ENCODE data around the gene CHD6. TPM values are rescaled to one million over a fixed set of nuclear protein-coding genes. Genes with fewer than 3 reads are reported as not detected.

Gene CHD6
- total and polyA plus RNA-seq, 7 experiments from 2014 or later: 46.3 to 132 (median 94.6) TPM

GRCh38 chr20:41363601-41364000, 254.6 kb downstream of the CHD6 start:
- H3K27ac Mint-ChIP-seq: no peak overlapping the region
- ChIA-PET CTCF (no interaction called here), POLR2A (no interaction called here)
- H3K4me3 Mint-ChIP-seq: no peak overlapping the region
- peaks cover 21 to 28% (median 27%) of the 10 kb centered on the region in 5 donors for H3K27me3 Mint-ChIP-seq
- H3K27ac ChIP-seq (ENCODE audit: low read depth, low read length): no peak overlapping the region
- intact Hi-C loops (cut with micrococcal nuclease): no loop called here
- no peaks in the 10 kb centered on the region for H3K27me3 ChIP-seq (ENCODE audit: control insufficient read depth in 2 of 2, insufficient read depth in 2 of 2, low read length in 2 of 2)
- peaks cover 0 to 3% (median 0%) of the 10 kb centered on the region in 11 donors for H3K9me3 Mint-ChIP-seq
- no peaks in the 10 kb centered on the region for H3K36me3 ChIP-seq (ENCODE audit: control insufficient read depth in 2 of 3, insufficient read depth in 3 of 3, low read length in 3 of 3)
- H3K4me3 ChIP-seq (ENCODE audit: low read length): no peak overlapping the region
- ATAC-seq (no peak), DNase-seq (no peak)
- no peaks in the 10 kb centered on the region for H3K9me3 ChIP-seq (ENCODE audit: control insufficient read depth in 2 of 3, low read length in 3 of 3)
- H3K4me1 Mint-ChIP-seq: peaks cover 3 to 11% (median 9%) of the 10 kb centered on the region in 7 donors
- H3K4me1 ChIP-seq (ENCODE audit: control insufficient read depth in 2 of 2, insufficient read depth in 2 of 2, low read length in 2 of 2): no peaks in the 10 kb centered on the region
- H3K36me3 Mint-ChIP-seq: no peaks in the 10 kb centered on the region

GRCh38 chr20:41362748-41363140, 255.4 kb downstream of the CHD6 start:
- intact Hi-C loops (cut with micrococcal nuclease): no loop called here
- H3K4me3 ChIP-seq (ENCODE audit: low read length): no peak overlapping the region
- no peak overlapping the region for H3K4me3 Mint-ChIP-seq
- ChIA-PET CTCF (no interaction called here), POLR2A (no interaction called here)
- H3K4me1 Mint-ChIP-seq: peaks cover 3 to 11% (median 8%) of the 10 kb centered on the region in 7 donors
- no peaks in the 10 kb centered on the region for H3K27me3 ChIP-seq (ENCODE audit: control insufficient read depth in 2 of 2, insufficient read depth in 2 of 2, low read length in 2 of 2)
- H3K36me3 ChIP-seq (ENCODE audit: control insufficient read depth in 2 of 3, insufficient read depth in 3 of 3, low read length in 3 of 3): no peaks in the 10 kb centered on the region
- no peaks in the 10 kb centered on the region for H3K4me1 ChIP-seq (ENCODE audit: control insufficient read depth in 2 of 2, insufficient read depth in 2 of 2, low read length in 2 of 2)
- peaks cover 0 to 3% (median 0%) of the 10 kb centered on the region in 11 donors for H3K9me3 Mint-ChIP-seq
- H3K27me3 Mint-ChIP-seq: peaks cover 15 to 23% (median 20%) of the 10 kb centered on the region in 5 donors
- H3K27ac Mint-ChIP-seq: no peak overlapping the region
- ATAC-seq: no peak
- H3K9me3 ChIP-seq (ENCODE audit: control insufficient read depth in 2 of 3, low read length in 3 of 3): no peaks in the 10 kb centered on the region
- H3K27ac ChIP-seq (ENCODE audit: low read depth, low read length): no peak overlapping the region
- no peaks in the 10 kb centered on the region for H3K36me3 Mint-ChIP-seq
- no peak for DNase-seq

GRCh38 chr20:41361757-41362747, 256.1 kb downstream of the CHD6 start:
- intact Hi-C loops (cut with micrococcal nuclease): no loop called here
- peaks cover 0 to 2% (median 0%) of the 10 kb centered on the region in 11 donors for H3K9me3 Mint-ChIP-seq

GRCh38 chr20:41360831-41361756, 257.1 kb downstream of the CHD6 start:
- POLR2A ChIA-PET: interaction anchor here (0.6 kb wide), 1 partner anchor 188 kb away, joined by 3 read pairs; no protein-coding TSS in a partner anchor
- Histone ChIP-seq H3K36me3 (ENCODE audit: control insufficient read depth in 2 of 3, insufficient read depth in 3 of 3, low read length in 3 of 3) (no peaks in the 10 kb centered on the region), H3K9me3 (ENCODE audit: control insufficient read depth in 2 of 3, low read length in 3 of 3) (no peaks in the 10 kb centered on the region), H3K27me3 (ENCODE audit: control insufficient read depth in 2 of 2, insufficient read depth in 2 of 2, low read length in 2 of 2) (no peaks in the 10 kb centered on the region), H3K4me1 (ENCODE audit: control insufficient read depth in 2 of 2, insufficient read depth in 2 of 2, low read length in 2 of 2) (no peaks in the 10 kb centered on the region), H3K27ac (ENCODE audit: low read depth, low read length) (no peak overlapping the region), H3K4me3 (ENCODE audit: low read length) (no peak overlapping the region)
- Mint-ChIP-seq H3K36me3 (no peaks in the 10 kb centered on the region), H3K4me3 (no peak overlapping the region), H3K9me3 (peaks cover 0 to 2% (median 0%) of the 10 kb centered on the region in 11 donors), H3K4me1 (peaks cover 0 to 6% (median 0%) of the 10 kb centered on the region in 7 donors), H3K27me3 (peaks cover 7 to 14% (median 13%) of the 10 kb centered on the region in 5 donors), H3K27ac (no peak overlapping the region)
- CTCF ChIA-PET: no interaction called here
- ATAC-seq (no peak), DNase-seq (no peak)
- intact Hi-C loops (cut with micrococcal nuclease): no loop called here

More at GRCh38 chr20:41361757-41362747, 256.1 kb downstream of the CHD6 start:
- no peak for ATAC-seq
- Mint-ChIP-seq H3K27ac (no peak overlapping the region), H3K4me1 (peaks cover 0 to 6% (median under 1%) of the 10 kb centered on the region in 7 donors), H3K36me3 (no peaks in the 10 kb centered on the region), H3K4me3 (no peak overlapping the region), H3K27me3 (peaks cover 8 to 16% (median 13%) of the 10 kb centered on the region in 5 donors)
- no peak overlapping the region for H3K4me3 ChIP-seq (ENCODE audit: low read length)
- H3K27me3 ChIP-seq (ENCODE audit: control insufficient read depth in 2 of 2, insufficient read depth in 2 of 2, low read length in 2 of 2): no peaks in the 10 kb centered on the region
- no peaks in the 10 kb centered on the region for H3K4me1 ChIP-seq (ENCODE audit: control insufficient read depth in 2 of 2, insufficient read depth in 2 of 2, low read length in 2 of 2)
- CTCF ChIA-PET: no interaction called here
- DNase-seq: no peak
- no peaks in the 10 kb centered on the region for H3K36me3 ChIP-seq (ENCODE audit: control insufficient read depth in 2 of 3, insufficient read depth in 3 of 3, low read length in 3 of 3)
- no peak overlapping the region for H3K27ac ChIP-seq (ENCODE audit: low read depth, low read length)
- POLR2A ChIA-PET: no interaction called here
- no peaks in the 10 kb centered on the region for H3K9me3 ChIP-seq (ENCODE audit: control insufficient read depth in 2 of 3, low read length in 3 of 3)

- no peaks in the 10 kb centered on the region for H3K9me3 ChIP-seq (ENCODE audit: control insufficient read depth in 2 of 3, low read length in 3 of 3)
- H3K36me3 ChIP-seq (ENCODE audit: control insufficient read depth in 2 of 3, insufficient read depth in 3 of 3, low read length in 3 of 3): no peaks in the 10 kb centered on the region
- Mint-ChIP-seq H3K4me1 (no peaks in the 10 kb centered on the region), H3K4me3 (no peak overlapping the region), H3K27me3 (peaks cover 0 to 3% (median under 1%) of the 10 kb centered on the region in 5 donors), H3K36me3 (no peaks in the 10 kb centered on the region), H3K27ac (no peak overlapping the region), H3K9me3 (no peaks in the 10 kb centered on the region)
- DNase-seq: no peak
- CTCF ChIA-PET: interaction anchor here (0.5 kb wide), 1 partner anchor 156 kb away, joined by 3 read pairs; no protein-coding TSS in a partner anchor
- H3K4me3 ChIP-seq (ENCODE audit: low read length): no peak overlapping the region
- ATAC-seq: no peak
- intact Hi-C loops (cut with micrococcal nuclease): no loop called here
- POLR2A ChIA-PET: no interaction called here
- no peaks in the 10 kb centered on the region for H3K27me3 ChIP-seq (ENCODE audit: control insufficient read depth in 2 of 2, insufficient read depth in 2 of 2, low read length in 2 of 2)
- H3K4me1 ChIP-seq (ENCODE audit: control insufficient read depth in 2 of 2, insufficient read depth in 2 of 2, low read length in 2 of 2): no peaks in the 10 kb centered on the region
- H3K27ac ChIP-seq (ENCODE audit: low read depth, low read length): no peak overlapping the region
Observed at GRCh38 chr20:41359541-41360011, 258.6 kb downstream of the CHD6 start.

GRCh38 chr20:41358717-41359116, 259.5 kb downstream of the CHD6 start:
- H3K27ac ChIP-seq (ENCODE audit: low read depth, low read length): no peak overlapping the region
- Mint-ChIP-seq H3K9me3 (no peaks in the 10 kb centered on the region), H3K27ac (no peak overlapping the region), H3K36me3 (no peaks in the 10 kb centered on the region), H3K4me1 (no peaks in the 10 kb centered on the region), H3K4me3 (no peak overlapping the region), H3K27me3 (no peaks in the 10 kb centered on the region)
- H3K4me1 ChIP-seq (ENCODE audit: control insufficient read depth in 2 of 2, insufficient read depth in 2 of 2, low read length in 2 of 2): no peaks in the 10 kb centered on the region
- intact Hi-C loops (cut with micrococcal nuclease): no loop called here
- ATAC-seq (no peak), DNase-seq (no peak)
- ChIA-PET CTCF (no interaction called here), POLR2A (no interaction called here)
- no peak overlapping the region for H3K4me3 ChIP-seq (ENCODE audit: low read length)
- H3K9me3 ChIP-seq (ENCODE audit: control insufficient read depth in 2 of 3, low read length in 3 of 3): no peaks in the 10 kb centered on the region
- H3K36me3 ChIP-seq (ENCODE audit: control insufficient read depth in 2 of 3, insufficient read depth in 3 of 3, low read length in 3 of 3): no peaks in the 10 kb centered on the region
- no peaks in the 10 kb centered on the region for H3K27me3 ChIP-seq (ENCODE audit: control insufficient read depth in 2 of 2, insufficient read depth in 2 of 2, low read length in 2 of 2)

Measured in naive thymus-derived CD4-positive, alpha-beta T cell (primary cell).